ENCODE results near the gene PRSS56. TPM values are rescaled to one million over a fixed set of nuclear protein-coding genes. Genes with fewer than 3 reads are reported as not detected.

Gene PRSS56
- total and polyA plus RNA-seq, 2 of the 8 experiments (the other 6 are each of a cell fraction or from before 2014, with no cell fraction given) = 0.03 TPM; not detected in 1

DNA sequence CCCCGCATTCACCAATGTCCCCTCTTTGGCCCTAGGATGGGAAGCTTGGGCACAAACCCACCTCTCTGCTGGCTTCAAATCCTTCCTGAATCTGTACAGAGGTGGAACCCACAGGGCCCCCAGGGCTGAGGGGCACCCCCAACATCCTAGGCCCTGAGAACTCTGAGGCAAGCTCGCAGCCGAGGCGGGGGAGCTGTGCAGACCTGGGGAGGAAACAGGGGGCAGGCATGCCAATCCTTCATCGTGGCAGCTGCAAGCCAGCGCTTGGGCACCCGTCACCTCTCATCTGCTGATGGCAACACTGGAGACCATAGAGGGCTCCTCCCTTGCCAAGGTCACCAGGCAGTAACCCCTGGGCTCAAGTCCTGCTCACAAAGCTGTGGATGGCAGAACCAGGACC is 43.4 kb upstream of the PRSS56 start:
- H4K20me1 ChIP-seq (replicated peaks in 1 of 2; ENCODE audit: control insufficient read depth in 1 of 2, insufficient read depth in 2 of 2, low read length in 2 of 2) = no peaks in the 10 kb centered on the region
- H3K4me2 ChIP-seq (ENCODE audit: insufficient read depth in 1 of 2, low read depth in 2 of 2, low read length in 2 of 2) = no peak overlapping the region
- no peak overlapping the region for H2BK20ac ChIP-seq (ENCODE audit: low read length)
- H3K9me3 ChIP-seq (ENCODE audit: insufficient read depth in 2 of 2, low read depth in 1 of 2, low read length in 1 of 2) = no peaks in the 10 kb centered on the region
- no peak overlapping the region for H2AFZ ChIP-seq (ENCODE audit: low read length)
- no peak overlapping the region for H3K18ac ChIP-seq (ENCODE audit: extremely low read depth, low read length)
- H3K56ac ChIP-seq (replicated peaks; ENCODE audit: insufficient read length, low read depth, low read length) = no peak overlapping the region
- no peak overlapping the region for H2BK5ac ChIP-seq (ENCODE audit: low read depth, low read length)
- no peak overlapping the region for H2BK15ac ChIP-seq (ENCODE audit: low read length)
- POLR2A ChIA-PET (ENCODE audit: partially characterized antibody) = interaction anchor here (1.0 to 1.5 kb wide), 2 partner anchors 10 to 12 kb away, joined by 3 to 5 read pairs; no protein-coding TSS in a partner anchor
- H2BK120ac ChIP-seq (replicated peaks; ENCODE audit: low read depth, low read length) = no peak overlapping the region
- H2AK5ac ChIP-seq (ENCODE audit: low read depth, low read length) = no peak overlapping the region
- no peaks in the 10 kb centered on the region for H3K79me1 ChIP-seq (ENCODE audit: low read depth, low read length)
- no peak overlapping the region for H3K14ac ChIP-seq (ENCODE audit: insufficient read length)
- no peak overlapping the region for H3K4me3 ChIP-seq (ENCODE audit: extremely low read depth in 1 of 4, insufficient read depth in 2 of 4, low read depth in 3 of 4, low read length in 4 of 4)
- FAIRE-seq (no peak), DNase-seq (ENCODE audit: low read depth in 1 of 2, low spot score in 2 of 2) (no peak)
- no peak overlapping the region for H3K9ac ChIP-seq (replicated peaks in 1 of 4; ENCODE audit: extremely low read depth in 1 of 4, low read depth in 3 of 4, low read length in 3 of 4)
- H3K27me3 ChIP-seq (replicated peaks in 1 of 4; ENCODE audit: control insufficient read depth in 3 of 4, extremely low read depth in 1 of 4, insufficient read depth in 3 of 4, low read length in 3 of 4) = no peaks in the 10 kb centered on the region; a peak in 1 of 7 replicates
- no peak overlapping the region for H4K5ac ChIP-seq (ENCODE audit: insufficient read length, low read depth, low read length)
- no peak overlapping the region for H2BK12ac ChIP-seq (ENCODE audit: low read depth, low read length)
- H3K4ac ChIP-seq (replicated peaks; ENCODE audit: insufficient read length, low read depth, low read length) = no peak overlapping the region
- H3K27ac ChIP-seq (ENCODE audit: low read depth, low read length) = no peak overlapping the region
- H3K4me1 ChIP-seq (replicated peaks in 1 of 4; ENCODE audit: control insufficient read depth in 3 of 4, insufficient read depth in 4 of 4, low read length in 3 of 4) = no peaks in the 10 kb centered on the region; a peak in 1 of 7 replicates
- H4K8ac ChIP-seq (ENCODE audit: extremely low read depth, insufficient read depth, low read length) = no peak overlapping the region
- no peak overlapping the region for H4K91ac ChIP-seq (replicated peaks; ENCODE audit: insufficient read length, low read length)
- WGBS, 2 experiments (ENCODE audit: extremely low coverage in 1 of 2, insufficient coverage in 1 of 2, insufficient read length in 1 of 2, insufficient replicate concordance in 2 of 2, low coverage in 1 of 2, low lambda C conversion rate in 2 of 2, missing lambda C conversion rate in 1 of 2) = 98% methylated on average over 7 of the region's 7 CpGs; no CpG with 5 or more reads in 1 of the 2 experiments
- CTCF ChIA-PET (ENCODE audit: partially characterized antibody) = interaction anchor here (0.6 to 6.2 kb wide), 15 partner anchors 8 to 190 kb away, joined by 3 to 66 read pairs (median 4); partner anchors contain the start of gene ALPI
- no peak overlapping the region for H3K23ac ChIP-seq (ENCODE audit: insufficient read length)
- H3K23me2 ChIP-seq (ENCODE audit: low read depth, low read length) = no peaks in the 10 kb centered on the region
- H3K36me3 ChIP-seq (ENCODE audit: control insufficient read depth in 2 of 4, insufficient read depth in 4 of 4, low read length in 3 of 4) = no peaks in the 10 kb centered on the region
- no peaks in the 10 kb centered on the region for H3K79me2 ChIP-seq (ENCODE audit: control insufficient read depth in 1 of 2, insufficient read depth in 2 of 2, low read length in 2 of 2)
- no peak for TF ChIP-seq POLR2A (IDR thresholded peaks at IDR 0.05; ENCODE audit: control extremely low read depth in 1 of 2, low read depth in 2 of 2, low read length in 2 of 2)
- TF ChIP-seq YY1 (IDR thresholded peaks at IDR 0.05; ENCODE audit: low read depth, low read length) = no peak
- TF ChIP-seq, protein P1, sequence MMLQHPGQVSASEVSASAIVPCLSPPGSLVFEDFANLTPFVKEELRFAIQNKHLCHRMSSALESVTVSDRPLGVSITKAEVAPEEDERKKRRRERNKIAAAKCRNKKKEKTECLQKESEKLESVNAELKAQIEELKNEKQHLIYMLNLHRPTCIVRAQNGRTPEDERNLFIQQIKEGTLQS (IDR thresholded peaks at IDR 0.05; ENCODE audit: insufficient read depth, low read depth, low read length) = no peak
- TF ChIP-seq RFX5 (IDR thresholded peaks at IDR 0.05; ENCODE audit: borderline replicate concordance, low read depth, low read length) = no peak
- no peak for TF ChIP-seq SP4 (IDR thresholded peaks at IDR 0.05; ENCODE audit: low read length)
- no peak for TF ChIP-seq CTBP2 (IDR thresholded peaks at IDR 0.05; ENCODE audit: borderline replicate concordance, insufficient read depth, insufficient read length, low read length)
- no peak for TF ChIP-seq SIX5 (IDR thresholded peaks at IDR 0.05; ENCODE audit: low read depth, low read length)
- no peak for TF ChIP-seq JUN (IDR thresholded peaks at IDR 0.05; ENCODE audit: low read depth, low read length)
- no peak for TF ChIP-seq RXRA (IDR thresholded peaks at IDR 0.05; ENCODE audit: insufficient read depth, low read depth, low read length)
- TF ChIP-seq JUND (IDR thresholded peaks at IDR 0.05; ENCODE audit: low read length) = no peak
- no peak for TF ChIP-seq GABPA (IDR thresholded peaks at IDR 0.05; ENCODE audit: borderline replicate concordance, insufficient read depth, low read length)
- no peak for TF ChIP-seq HDAC6 (IDR thresholded peaks at IDR 0.05; ENCODE audit: low read depth, low read length)
- no peak for TF ChIP-seq EZH2 (IDR thresholded peaks at IDR 0.05; ENCODE audit: low read depth, low read length, severe bottlenecking)
- TF ChIP-seq TAF7 (optimal IDR thresholded peaks at IDR 0.05; ENCODE audit: borderline replicate concordance, low read depth, low read length) = no peak

Measured in H1 (cell line).